ENCODE measurements around the gene EVC2. TPM values are rescaled to one million over a fixed set of nuclear protein-coding genes. Genes with fewer than 3 reads are reported as not detected.

The EVC2 gene
- total RNA-seq, 4 donors from 2014 or later: 0.20 to 10.5 (median 3.9) TPM

DNA sequence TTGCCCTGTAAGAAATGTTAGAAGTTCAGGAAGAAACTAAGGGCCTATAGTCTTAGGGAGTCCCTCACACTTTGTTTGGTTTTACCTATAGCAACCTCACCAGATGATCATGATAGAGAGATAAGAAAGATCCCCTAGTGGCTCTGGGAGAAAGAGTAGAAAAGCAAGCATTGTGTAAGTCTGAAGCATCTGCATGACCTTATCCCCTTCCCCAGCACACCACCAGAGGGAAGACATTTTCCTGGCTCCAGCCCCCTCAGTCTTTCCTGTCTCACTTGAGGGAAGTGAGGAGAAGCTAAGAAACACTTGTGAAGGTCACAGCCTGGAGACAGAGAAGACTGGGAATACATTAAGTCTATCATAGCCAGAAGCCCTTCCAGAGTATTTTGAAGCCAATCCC is 154.0 kb downstream of the EVC2 start:
- no peaks in the 10 kb centered on the region for H3K27me3 ChIP-seq
- H3K4me1 ChIP-seq: no peaks in the 10 kb centered on the region
- H3K27ac ChIP-seq: no peak overlapping the region
- no peak for DNase-seq
- in situ Hi-C loops (cut with MboI; ENCODE audit: low pct_ligation_motif_present in 1 of 4, low pct_unique_long_range_greater_than_20kb in 1 of 4, low sequenced_read_pairs in 3 of 4): no loop called here
- H3K4me3 ChIP-seq: no peak overlapping the region
- no peaks in the 10 kb centered on the region for H3K36me3 ChIP-seq
- no peaks in the 10 kb centered on the region for H3K9me3 ChIP-seq
- intact Hi-C loops (cut with DNase I; ENCODE audit: low total_unique reads): no loop called here
- TF ChIP-seq EP300 (IDR thresholded peaks at IDR 0.05; ENCODE audit: low read depth) (no peak), POLR2A (IDR thresholded peaks at IDR 0.05) (no peak)
- TF ChIP-seq, protein P1, sequence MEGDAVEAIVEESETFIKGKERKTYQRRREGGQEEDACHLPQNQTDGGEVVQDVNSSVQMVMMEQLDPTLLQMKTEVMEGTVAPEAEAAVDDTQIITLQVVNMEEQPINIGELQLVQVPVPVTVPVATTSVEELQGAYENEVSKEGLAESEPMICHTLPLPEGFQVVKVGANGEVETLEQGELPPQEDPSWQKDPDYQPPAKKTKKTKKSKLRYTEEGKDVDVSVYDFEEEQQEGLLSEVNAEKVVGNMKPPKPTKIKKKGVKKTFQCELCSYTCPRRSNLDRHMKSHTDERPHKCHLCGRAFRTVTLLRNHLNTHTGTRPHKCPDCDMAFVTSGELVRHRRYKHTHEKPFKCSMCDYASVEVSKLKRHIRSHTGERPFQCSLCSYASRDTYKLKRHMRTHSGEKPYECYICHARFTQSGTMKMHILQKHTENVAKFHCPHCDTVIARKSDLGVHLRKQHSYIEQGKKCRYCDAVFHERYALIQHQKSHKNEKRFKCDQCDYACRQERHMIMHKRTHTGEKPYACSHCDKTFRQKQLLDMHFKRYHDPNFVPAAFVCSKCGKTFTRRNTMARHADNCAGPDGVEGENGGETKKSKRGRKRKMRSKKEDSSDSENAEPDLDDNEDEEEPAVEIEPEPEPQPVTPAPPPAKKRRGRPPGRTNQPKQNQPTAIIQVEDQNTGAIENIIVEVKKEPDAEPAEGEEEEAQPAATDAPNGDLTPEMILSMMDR (IDR thresholded peaks at IDR 0.05): no peak

DNA sequence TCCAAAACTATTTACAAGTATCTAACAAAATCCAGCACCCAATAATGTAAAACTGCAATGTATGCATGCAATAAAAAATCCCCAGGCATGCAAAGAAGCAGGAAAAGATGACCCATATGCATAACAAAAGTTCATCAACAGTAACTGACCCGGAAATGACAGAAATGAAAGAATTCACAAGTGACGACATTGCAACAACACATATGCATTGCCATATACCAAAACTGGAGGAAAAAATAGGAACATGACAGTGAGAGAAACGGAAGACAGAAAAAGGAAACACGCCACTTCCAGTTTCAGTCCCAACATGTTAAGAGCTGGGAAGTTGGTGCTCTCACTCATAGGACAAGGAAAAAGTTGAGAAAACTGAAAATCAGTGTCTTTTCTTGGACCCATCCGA is 154.6 kb downstream of the EVC2 start:
- 83 to 87% methylated on average over 5 of the region's 5 CpGs for WGBS, 2 donors (ENCODE audit: low coverage in 1 of 2)
- H3K4me1 ChIP-seq: no peaks in the 10 kb centered on the region
- H3K27me3 ChIP-seq: no peaks in the 10 kb centered on the region
- H3K27ac ChIP-seq: no peak overlapping the region
- TF ChIP-seq EP300 (IDR thresholded peaks at IDR 0.05; ENCODE audit: low read depth) (no peak), POLR2AphosphoS5 (IDR thresholded peaks at IDR 0.05) (no peak), POLR2A (IDR thresholded peaks at IDR 0.05) (no peak)
- TF ChIP-seq, protein P1 (IDR thresholded peaks at IDR 0.05): no peak
- no peak for DNase-seq
- in situ Hi-C loops (cut with MboI; ENCODE audit: low pct_ligation_motif_present in 1 of 4, low pct_unique_long_range_greater_than_20kb in 1 of 4, low sequenced_read_pairs in 3 of 4): no loop called here
- no peak overlapping the region for H3K4me3 ChIP-seq
- H3K9me3 ChIP-seq: no peaks in the 10 kb centered on the region
- intact Hi-C loops (cut with DNase I; ENCODE audit: low total_unique reads): no loop called here
- no peaks in the 10 kb centered on the region for H3K36me3 ChIP-seq

DNA sequence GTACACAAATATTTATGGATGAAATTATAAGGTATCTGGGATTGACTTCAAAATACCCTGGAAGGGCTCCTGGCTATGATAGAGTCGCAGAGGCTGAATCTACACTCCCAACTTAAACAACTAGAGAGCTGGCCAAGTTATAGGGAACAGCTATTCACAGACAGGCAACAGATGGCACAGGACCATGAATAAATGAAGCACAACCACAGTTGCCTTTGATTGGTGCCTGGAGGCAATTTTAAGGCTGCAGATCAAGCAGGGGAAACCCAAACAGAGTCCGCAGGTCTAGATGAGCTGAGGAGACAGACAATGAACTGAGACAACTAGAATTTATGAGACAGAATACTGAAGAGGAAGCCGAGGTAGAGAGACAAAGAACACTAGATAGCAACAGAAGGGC is 155.9 kb downstream of the EVC2 start:
- TF ChIP-seq POLR2A (IDR thresholded peaks at IDR 0.05): no peak
- TF ChIP-seq EP300 (IDR thresholded peaks at IDR 0.05; ENCODE audit: low read depth): no peak
- TF ChIP-seq, protein P1 (IDR thresholded peaks at IDR 0.05): no peak
- TF ChIP-seq POLR2AphosphoS5 (IDR thresholded peaks at IDR 0.05): no peak
- Histone ChIP-seq H3K27me3 (no peaks in the 10 kb centered on the region), H3K27ac (no peak overlapping the region), H3K9me3 (no peaks in the 10 kb centered on the region), H3K4me1 (no peaks in the 10 kb centered on the region), H3K4me3 (no peak overlapping the region), H3K36me3 (no peaks in the 10 kb centered on the region)
- WGBS, 2 donors (ENCODE audit: low coverage in 1 of 2): 76 to 100% methylated on average over 1 to 3 of the region's 3 CpGs
- in situ Hi-C loops (cut with MboI; ENCODE audit: low pct_ligation_motif_present in 1 of 4, low pct_unique_long_range_greater_than_20kb in 1 of 4, low sequenced_read_pairs in 3 of 4): no loop called here
- no peak for DNase-seq
- intact Hi-C loops (cut with DNase I; ENCODE audit: low total_unique reads): no loop called here

DNA sequence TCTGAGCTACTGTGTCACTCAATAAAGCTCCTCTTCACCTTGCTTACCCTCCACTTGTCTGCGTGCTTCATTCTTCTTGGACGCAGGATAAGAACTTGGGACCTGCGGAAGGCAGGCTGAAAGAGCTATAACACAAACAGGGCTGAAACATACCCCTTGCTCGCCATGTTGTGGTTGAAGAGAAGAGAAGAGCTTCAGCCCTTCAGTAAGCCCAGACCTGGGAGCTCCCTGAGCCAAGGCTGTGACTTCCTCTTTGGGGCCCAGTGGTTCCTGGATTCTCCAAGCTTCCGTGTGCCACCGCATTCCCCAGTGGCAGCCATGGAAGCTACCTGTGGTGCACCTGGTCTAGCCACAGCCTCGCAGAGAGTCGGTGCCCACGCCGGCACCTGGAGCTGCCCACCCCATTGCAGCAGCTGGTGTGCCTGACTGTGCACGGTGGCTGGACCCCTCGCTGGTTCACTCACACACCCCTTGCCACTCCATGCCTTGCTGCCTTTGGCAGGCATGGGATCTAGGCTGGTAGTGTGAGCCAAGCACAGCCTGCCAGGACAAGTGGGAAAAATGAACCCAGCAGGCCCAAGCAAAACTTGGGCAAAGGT is 160.6 kb downstream of the EVC2 start:
- in situ Hi-C loops (cut with MboI; ENCODE audit: low pct_ligation_motif_present in 1 of 4, low pct_unique_long_range_greater_than_20kb in 1 of 4, low sequenced_read_pairs in 3 of 4): no loop called here
- 93% methylated on average over 12 of the region's 12 CpGs; no CpG with 5 or more reads in 1 of the 2 donors for WGBS, 2 donors (ENCODE audit: low coverage in 1 of 2)
- TF ChIP-seq POLR2AphosphoS5 (IDR thresholded peaks at IDR 0.05): no peak
- TF ChIP-seq POLR2A (IDR thresholded peaks at IDR 0.05): no peak
- TF ChIP-seq, protein P1 (IDR thresholded peaks at IDR 0.05): no peak
- TF ChIP-seq EP300 (IDR thresholded peaks at IDR 0.05; ENCODE audit: low read depth): no peak
- Histone ChIP-seq H3K9me3 (no peaks in the 10 kb centered on the region), H3K27me3 (no peaks in the 10 kb centered on the region), H3K27ac (no peak overlapping the region), H3K4me1 (no peaks in the 10 kb centered on the region), H3K36me3 (no peaks in the 10 kb centered on the region), H3K4me3 (no peak overlapping the region)
- no peak for DNase-seq
- intact Hi-C loops (cut with DNase I; ENCODE audit: low total_unique reads): no loop called here
